OCI-LY3 (cell line): ENCODE measurements around the gene CASP10.
A peak's percentile ranks its signal among the peaks of the same experiment; 100 is the strongest.
"Not testable (repeated sequence)": the region's sequence is repeated elsewhere in the genome, so short reads cannot be mapped to it uniquely, and the experiment has no call there.

Source experiments
- H2AFZ ChIP-seq: fragments of 200-600, 300-600 bp; shearing (Covaris generic); 2 replicates; pipeline ENCODE4 v1.6.0; 2014; ENCODE audit warnings: antibody characterized with exemption, low read depth, low read length
- H3K27ac ChIP-seq: fragments of 200-600, 300-600 bp; sonication (generic); 2 replicates; pipeline ENCODE4 v1.5.1; 2014; ENCODE audit warnings: mild to moderate bottlenecking, low read length, moderate library complexity, mixed read lengths
- H3K27me3 ChIP-seq: fragments of 200-600, 300-600 bp; sonication (generic); 2 replicates; pipeline ENCODE4 v1.6.1; 2014; ENCODE audit warnings: low read depth, low read length, mixed read lengths
- H3K36me3 ChIP-seq: fragments of 200-600, 300-600 bp; sonication (generic); replicated peaks from 2 replicates; pipeline ENCODE3; 2014; ENCODE audit warnings: low read depth, low read length, mixed read lengths
- H3K4me1 ChIP-seq: fragments of 300-600, 200-600 bp; sonication (generic); 2 replicates; pipeline ENCODE4 v1.6.1; 2014; ENCODE audit warnings: low read length, mixed read lengths
- H3K4me2 ChIP-seq: fragments of 200-600, 300-600 bp; sonication (generic); 2 replicates; pipeline ENCODE4 v1.6.1; 2014; ENCODE audit warnings: low read length, mixed read lengths
- H3K4me3 ChIP-seq: fragments of 300-600, 200-600 bp; sonication (generic); 2 replicates; pipeline ENCODE4 v1.5.1; 2014; ENCODE audit warnings: antibody characterized with exemption, mild to moderate bottlenecking, low read length, moderate library complexity
- H3K79me2 ChIP-seq: fragments of 300-600, 200-600 bp; shearing (Covaris generic); 2 replicates; pipeline ENCODE4 v1.6.1; 2014; ENCODE audit warnings: mild to moderate bottlenecking, low read length, mixed read lengths
- H3K9ac ChIP-seq: fragments of 300-600, 200-600 bp; shearing (Covaris generic); 2 replicates; pipeline ENCODE4 v1.6.0; 2014; ENCODE audit warnings: mild to moderate bottlenecking, low read length, moderate library complexity
- H3K9me3 ChIP-seq: fragments of 200-600, 300-600 bp; shearing (Covaris generic); 2 replicates; pipeline ENCODE4 v1.6.1; 2014; ENCODE audit warnings: low read length, mixed read lengths; ENCODE audit not compliant: insufficient read depth
- H4K20me1 ChIP-seq: fragments of 200-600, 300-600 bp; sonication (generic); 2 replicates; pipeline ENCODE4 v1.6.1; 2016; ENCODE audit warnings: low read length, mixed read lengths; ENCODE audit not compliant: insufficient read depth
- CTCF ChIP-seq: fragments of 200-600, 300-600 bp; sonication (generic); IDR thresholded peaks from 2 replicates; pipeline ENCODE4 v1.5.1; 2014; ENCODE audit warnings: antibody characterized with exemption, low read length, low read depth
- EZH2phosphoT487 ChIP-seq: fragments of 200-600 bp; shearing (Covaris generic); IDR thresholded peaks from 2 replicates; pipeline ENCODE4 v1.6.1; 2018; ENCODE audit warnings: antibody characterized with exemption, mixed run types, low read depth

The CASP10 gene

DNA sequence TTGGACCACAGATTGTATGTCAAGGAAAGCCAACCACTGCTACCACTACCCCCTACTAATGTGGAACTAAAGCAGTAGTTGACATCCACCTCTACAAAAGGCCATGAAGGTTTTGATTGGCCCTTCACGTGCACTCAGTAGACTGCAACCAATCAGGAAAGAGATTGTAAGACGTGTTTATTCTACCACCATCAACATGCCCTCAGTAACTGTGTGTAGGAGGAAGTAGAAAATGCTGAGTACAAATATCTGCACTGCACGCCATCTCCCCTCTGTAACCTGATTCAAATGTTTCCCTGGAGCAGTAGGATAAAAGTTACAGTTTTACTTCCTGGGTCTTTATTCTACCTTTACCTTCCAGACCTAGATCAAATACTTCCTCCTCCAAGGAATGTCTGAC is 2.9 kb upstream of the CASP10 start:
- H3K27ac ChIP-seq, result no peak overlapping the region
- H2AFZ ChIP-seq, result peak overlapping the region; percentile 58; the same call in 1 of the 2 replicates
- TF ChIP-seq CTCF (no peak), EZH2phosphoT487 (no peak)

DNA sequence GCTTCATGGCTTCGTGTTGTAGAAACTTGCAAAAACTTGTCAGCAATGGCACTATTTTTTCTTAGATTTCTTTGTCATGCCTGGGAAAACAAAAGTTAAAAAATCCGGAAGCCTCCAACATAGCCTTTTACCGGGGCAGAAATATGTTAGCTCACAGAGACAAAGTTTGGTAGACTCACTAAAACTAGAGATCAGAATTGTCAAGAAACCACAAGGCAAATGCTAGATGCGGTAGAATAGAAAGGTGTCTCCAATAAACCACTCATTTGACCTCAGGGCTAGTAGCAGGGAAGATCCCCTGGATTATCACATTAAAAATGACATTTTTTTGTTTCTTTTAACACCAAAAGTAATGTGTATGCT is 405 bp downstream of the CASP10 start:
- Histone ChIP-seq H3K9ac (peak overlapping the region; percentile 82), H4K20me1 (no peaks in the 10 kb centered on the region), H2AFZ (peak overlapping the region; percentile 100), H3K9me3 (no peaks in the 10 kb centered on the region), H3K27ac (no peak overlapping the region), H3K4me2 (peak overlapping the region; percentile 81), H3K36me3 (no peaks in the 10 kb centered on the region), H3K27me3 (peaks cover 5% of the 10 kb centered on the region; the same call in 1 of the 2 replicates), H3K79me2 (no peaks in the 10 kb centered on the region), H3K4me1 (peaks cover 19% of the 10 kb centered on the region), H3K4me3 (peak overlapping the region; percentile 83)
- TF ChIP-seq EZH2phosphoT487 (no peak), CTCF (no peak)

More for the DNA sequence above, 2.9 kb upstream of the CASP10 start:
- no peaks in the 10 kb centered on the region for H3K36me3 ChIP-seq
- peaks cover 27% of the 10 kb centered on the region for H3K4me1 ChIP-seq
- H3K4me2 ChIP-seq, result peak overlapping the region; percentile 20; the same call in 1 of the 2 replicates
- H3K4me3 ChIP-seq, result no peak overlapping the region
- H3K9me3 ChIP-seq, result no peaks in the 10 kb centered on the region
- H3K9ac ChIP-seq, result no peak overlapping the region
- H3K27me3 ChIP-seq, result no peaks in the 10 kb centered on the region
- H4K20me1 ChIP-seq, result no peaks in the 10 kb centered on the region
- no peaks in the 10 kb centered on the region for H3K79me2 ChIP-seq

GRCh38 chr2:201183835-201184234 is 894 bp downstream of the CASP10 start:
- not testable (repeated sequence) for H3K79me2 ChIP-seq, H3K9ac ChIP-seq, H4K20me1 ChIP-seq, H3K4me2 ChIP-seq, H3K27me3 ChIP-seq, H2AFZ ChIP-seq, H3K9me3 ChIP-seq, H3K27ac ChIP-seq, H3K36me3 ChIP-seq
- Histone ChIP-seq H3K4me3 (peak overlapping the region; percentile 83; the same call in 1 of the 2 replicates), H3K4me1 (peaks cover 19% of the 10 kb centered on the region)

DNA sequence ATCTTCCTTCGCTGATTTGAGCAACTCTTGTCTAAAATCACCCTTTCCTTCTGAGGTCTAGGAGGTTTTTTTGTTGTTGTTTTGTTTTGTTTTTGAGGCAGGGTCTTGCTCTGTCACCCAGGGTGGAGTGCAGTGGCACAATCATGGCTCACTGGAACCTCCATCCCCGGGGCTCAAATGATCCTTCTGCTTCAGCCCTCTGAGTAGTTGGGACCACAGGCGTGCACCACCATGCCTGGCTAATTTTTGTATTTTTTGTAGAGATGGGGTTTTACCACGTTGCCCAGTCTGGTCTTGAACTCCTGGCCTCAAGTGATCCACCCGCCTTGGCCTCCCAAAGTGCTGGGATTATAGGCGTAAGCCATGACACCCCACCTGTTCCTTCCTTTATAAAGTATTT is 1.3 kb downstream of the CASP10 start:
- H3K4me1 ChIP-seq, result peaks cover 19% of the 10 kb centered on the region
- not testable (repeated sequence) for H3K79me2 ChIP-seq, H3K4me2 ChIP-seq, H2AFZ ChIP-seq, H4K20me1 ChIP-seq, H3K27ac ChIP-seq, H3K9me3 ChIP-seq, H3K36me3 ChIP-seq, H3K27me3 ChIP-seq, H3K9ac ChIP-seq, H3K4me3 ChIP-seq

GRCh38 chr2:201185863-201186262 is 2.9 kb downstream of the CASP10 start:
- Histone ChIP-seq H3K27me3 (peaks cover 7% of the 10 kb centered on the region; the same call in 1 of the 2 replicates), H3K9me3 (no peaks in the 10 kb centered on the region), H3K4me3 (no peak overlapping the region), H2AFZ (no peak overlapping the region), H3K4me1 (peaks cover 13% of the 10 kb centered on the region), H4K20me1 (no peaks in the 10 kb centered on the region), H3K4me2 (no peak overlapping the region), H3K79me2 (no peaks in the 10 kb centered on the region), H3K27ac (no peak overlapping the region), H3K9ac (no peak overlapping the region), H3K36me3 (no peaks in the 10 kb centered on the region)
- TF ChIP-seq CTCF, result no peak
- TF ChIP-seq EZH2phosphoT487, result no peak
